NT2/D1 (cell line): ENCODE results near the gene ANO1.

Experiments used
- YY1 ChIP-seq: IDR thresholded peaks from 2 replicates; pipeline ENCODE4 v1.6.1; 2011; ENCODE audit not compliant: insufficient read length, insufficient read depth
- ZNF274 ChIP-seq: IDR thresholded peaks from 2 replicates; pipeline ENCODE4 v1.6.1; 2011; ENCODE audit warnings: mild to moderate bottlenecking, low read depth, low read length

GRCh38 chr11:70061734-70062133, 16.4 kb upstream of the ANO1 start:
- TF ChIP-seq YY1 = no peak
- no peak for TF ChIP-seq ZNF274
